Measurements from ENCODE around the gene RASAL1.

Gene RASAL1

DNA sequence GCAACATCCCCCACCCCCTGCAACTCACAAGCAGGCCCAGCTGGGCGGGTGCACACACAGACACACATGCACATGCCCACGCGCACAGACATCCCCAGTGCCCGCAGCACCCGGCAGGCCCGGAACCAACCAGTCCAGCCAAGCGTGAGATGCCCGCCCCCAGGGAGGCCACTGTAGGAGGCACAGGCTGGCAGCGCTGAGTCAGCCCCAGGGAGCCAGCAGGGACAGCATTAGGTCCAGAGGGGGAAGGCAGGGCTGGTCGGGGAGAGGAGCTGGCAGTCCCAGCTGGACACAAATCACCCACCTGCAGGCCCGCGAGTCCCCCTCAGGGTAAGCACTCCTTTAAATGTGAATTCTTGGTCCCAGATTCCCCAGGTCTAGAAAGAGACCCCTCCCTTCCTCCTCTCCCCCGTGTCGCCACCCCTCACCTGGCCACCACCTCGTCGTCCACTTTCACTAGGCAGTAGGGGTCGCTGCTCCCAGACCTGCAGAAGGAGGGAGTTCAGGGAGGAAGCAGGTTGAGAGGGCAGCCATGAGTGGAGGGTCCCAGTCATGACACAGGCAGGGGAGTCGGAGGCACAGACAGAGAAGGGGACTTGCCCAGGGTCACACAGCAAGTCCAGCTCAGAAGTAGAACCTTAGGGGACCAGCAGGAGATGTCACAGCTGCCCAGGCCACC, 5.0 kb downstream of the RASAL1 start:
- DNase-seq (ENCODE audit: low read depth): peak; percentile 38
- TF ChIP-seq CTCF (IDR thresholded peaks at IDR 0.05; ENCODE audit: low read depth, low read length) (peak; percentile 50), MAX (IDR thresholded peaks at IDR 0.05; ENCODE audit: low read depth, low read length) (no peak), MYC (IDR thresholded peaks at IDR 0.05; ENCODE audit: low read depth, low read length) (no peak), POLR2A (IDR thresholded peaks at IDR 0.05; ENCODE audit: extremely low read depth, insufficient read length) (no peak)
- no peak overlapping the region for H3K4me3 ChIP-seq (ENCODE audit: low read depth, low read length)

GRCh38 chr12:113129664-113130456, 5.7 kb downstream of the RASAL1 start:
- peak; percentile 52; the same call in 1 of the 2 replicates for TF ChIP-seq MAX (IDR thresholded peaks at IDR 0.05; ENCODE audit: low read depth, low read length)
- TF ChIP-seq POLR2A (IDR thresholded peaks at IDR 0.05; ENCODE audit: extremely low read depth, insufficient read length): no peak
- TF ChIP-seq CTCF (IDR thresholded peaks at IDR 0.05; ENCODE audit: low read depth, low read length): no peak
- H3K4me3 ChIP-seq (ENCODE audit: low read depth, low read length): no peak overlapping the region
- no peak for DNase-seq (ENCODE audit: low read depth)

DNA sequence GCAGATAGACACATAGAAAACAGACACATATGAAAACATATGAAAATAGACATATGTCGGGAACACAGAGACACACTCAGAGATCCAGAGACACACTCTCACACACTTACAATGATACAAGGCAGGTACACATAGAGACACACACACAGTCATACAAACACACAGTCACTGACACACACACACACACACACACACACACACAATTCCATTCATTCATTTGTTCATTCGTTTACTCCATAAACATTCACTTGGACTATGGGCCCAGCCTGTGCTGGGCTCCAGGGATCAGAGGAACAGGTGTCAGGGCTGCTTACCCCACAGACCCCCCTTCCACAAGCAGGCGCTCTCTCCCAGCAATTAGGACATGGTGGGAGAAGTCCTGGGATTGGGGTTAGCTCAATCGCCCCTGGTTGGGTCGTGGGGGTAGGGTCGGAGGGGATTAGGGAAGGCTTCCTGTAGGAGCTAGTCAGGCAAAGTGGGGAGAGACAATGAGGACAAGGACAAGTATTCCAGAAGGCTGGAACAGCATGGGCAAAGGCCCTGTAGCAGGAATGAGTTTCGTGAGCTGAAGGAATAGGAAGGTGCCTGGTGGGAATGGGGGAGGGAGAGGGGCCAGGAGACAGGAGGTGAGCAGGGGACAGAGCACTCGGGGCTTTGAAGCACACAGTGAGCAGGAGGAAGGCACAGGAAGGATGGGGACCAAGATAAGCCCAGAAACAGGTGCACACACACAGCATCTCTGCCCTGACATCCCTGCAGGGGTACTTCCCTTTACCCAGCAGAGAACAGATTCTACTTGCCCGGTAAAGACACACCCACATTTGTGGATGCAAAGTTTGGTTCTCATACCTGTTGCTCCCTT, 6.5 kb downstream of the RASAL1 start:
- no peak overlapping the region for H3K4me3 ChIP-seq (ENCODE audit: low read depth, low read length)
- DNase-seq (ENCODE audit: low read depth): no peak
- TF ChIP-seq MAX (IDR thresholded peaks at IDR 0.05; ENCODE audit: low read depth, low read length): no peak
- no peak for TF ChIP-seq CTCF (IDR thresholded peaks at IDR 0.05; ENCODE audit: low read depth, low read length)
- no peak for TF ChIP-seq POLR2A (IDR thresholded peaks at IDR 0.05; ENCODE audit: extremely low read depth, insufficient read length)
- no peak for TF ChIP-seq MYC (IDR thresholded peaks at IDR 0.05; ENCODE audit: low read depth, low read length)

DNA sequence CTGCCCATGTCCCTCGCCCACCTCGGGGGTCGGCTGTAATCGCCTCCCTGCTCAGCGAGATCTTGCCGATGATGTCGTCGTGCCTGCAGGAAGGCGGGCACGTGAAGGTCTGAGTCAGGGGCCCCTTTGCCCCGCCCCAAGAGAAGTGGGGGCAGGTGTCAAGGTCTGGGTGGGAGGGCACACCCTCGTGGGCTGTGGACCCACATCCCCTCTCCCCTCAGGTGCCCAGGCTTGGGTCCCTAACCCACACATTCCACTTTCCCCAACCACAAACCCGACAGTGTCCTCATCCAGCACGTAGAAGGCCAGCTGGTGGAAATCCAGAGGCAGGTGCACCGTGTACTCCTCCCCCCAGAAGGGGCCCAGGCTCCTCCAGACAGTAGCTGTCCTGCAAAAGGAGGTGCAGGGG, 7.8 kb downstream of the RASAL1 start:
- no peak overlapping the region for H3K4me3 ChIP-seq (ENCODE audit: low read depth, low read length)
- TF ChIP-seq MYC (IDR thresholded peaks at IDR 0.05; ENCODE audit: low read depth, low read length) (no peak), CTCF (IDR thresholded peaks at IDR 0.05; ENCODE audit: low read depth, low read length) (no peak), MAX (IDR thresholded peaks at IDR 0.05; ENCODE audit: low read depth, low read length) (no peak), POLR2A (IDR thresholded peaks at IDR 0.05; ENCODE audit: extremely low read depth, insufficient read length) (no peak)
- DNase-seq (ENCODE audit: low read depth): no peak

DNA sequence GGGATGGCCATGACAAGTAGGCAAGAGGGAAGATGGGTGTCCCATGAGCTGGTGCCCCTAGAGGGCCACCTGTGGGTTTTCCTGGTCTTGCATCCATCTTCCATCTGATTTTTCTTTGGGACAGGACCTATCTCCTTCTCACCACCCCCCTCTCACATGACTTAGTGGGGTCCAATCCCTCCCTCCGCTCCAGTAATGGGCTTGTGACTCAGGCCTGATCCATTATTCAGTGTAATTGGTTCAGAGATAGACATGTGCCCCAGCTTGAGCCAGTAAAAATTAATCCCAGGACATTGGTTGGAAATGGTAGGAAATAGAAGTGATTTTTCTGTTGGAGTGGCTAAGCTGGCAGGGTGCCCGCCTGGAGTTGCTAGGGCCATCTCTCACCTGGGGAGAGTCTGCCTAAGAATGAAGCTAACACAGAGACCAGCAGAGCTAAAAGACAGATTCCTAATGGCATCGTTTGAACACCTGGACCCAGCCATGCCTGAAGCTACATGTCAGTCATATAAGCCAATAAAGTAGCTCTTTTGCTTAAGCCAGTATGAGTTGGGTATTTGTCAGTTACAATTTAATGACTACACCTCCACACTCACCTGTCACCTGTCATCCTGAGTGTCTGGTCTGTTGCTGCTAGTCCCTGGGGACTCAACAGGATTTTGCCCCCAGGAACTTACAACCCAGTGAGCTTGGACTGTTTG, 14.7 kb downstream of the RASAL1 start:
- no peak for DNase-seq (ENCODE audit: low read depth)
- TF ChIP-seq MYC (IDR thresholded peaks at IDR 0.05; ENCODE audit: low read depth, low read length) (no peak), POLR2A (IDR thresholded peaks at IDR 0.05; ENCODE audit: extremely low read depth, insufficient read length) (no peak), MAX (IDR thresholded peaks at IDR 0.05; ENCODE audit: low read depth, low read length) (no peak), CTCF (IDR thresholded peaks at IDR 0.05; ENCODE audit: low read depth, low read length) (no peak)
- H3K4me3 ChIP-seq (ENCODE audit: low read depth, low read length): no peak overlapping the region
